Measurements from ENCODE around the gene SNRNP35. TPM values are rescaled to one million over a fixed set of nuclear protein-coding genes. Genes with fewer than 3 reads are reported as not detected.

SNRNP35 gene
- total and polyA plus RNA-seq, 9 of the 15 experiments (the other 6 are each of a cell fraction or from before 2014, with no cell fraction given) = 17.7 to 41.0 (median 25.5) TPM

DNA sequence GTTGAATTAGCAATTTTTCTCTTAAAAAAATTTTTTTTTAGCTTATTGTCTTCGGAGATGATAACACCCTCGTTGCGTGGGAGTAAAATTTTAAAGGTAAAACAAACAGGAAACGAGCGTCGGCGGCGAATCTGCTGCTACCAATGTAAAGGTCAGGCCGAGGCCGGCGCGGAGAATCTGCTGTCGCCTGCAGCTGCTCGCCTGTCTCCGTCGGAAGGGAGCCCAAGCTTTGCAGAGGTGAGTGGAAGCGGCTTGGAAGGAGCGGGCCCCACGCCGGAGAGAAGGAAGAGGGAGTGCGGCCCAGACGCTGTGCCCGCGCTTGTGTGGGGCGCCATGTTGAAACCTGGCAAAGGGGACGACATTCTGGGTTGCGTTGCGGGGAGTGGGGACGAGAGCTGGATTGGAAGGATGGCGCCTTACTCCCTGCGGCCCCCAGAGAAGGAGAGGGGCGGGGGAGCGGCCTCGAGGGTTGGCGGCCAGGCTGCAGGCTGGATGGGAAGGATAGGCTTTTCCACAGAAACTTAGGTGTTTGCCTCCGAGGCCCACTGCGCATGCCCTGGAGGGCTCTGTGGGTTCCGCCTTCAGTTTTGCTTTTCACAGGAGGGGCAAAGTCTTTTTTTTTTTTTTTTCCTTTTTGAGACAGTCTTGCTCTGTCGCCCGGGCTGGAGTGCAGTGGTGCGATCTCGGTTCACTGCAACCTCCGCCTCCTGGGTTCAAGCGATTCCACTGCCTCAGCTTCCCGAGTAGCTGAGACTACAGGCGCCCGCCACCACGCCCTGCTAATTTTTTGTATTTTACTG is at the start of gene SNRNP35 (continued):
- TF ChIP-seq, protein P1, sequence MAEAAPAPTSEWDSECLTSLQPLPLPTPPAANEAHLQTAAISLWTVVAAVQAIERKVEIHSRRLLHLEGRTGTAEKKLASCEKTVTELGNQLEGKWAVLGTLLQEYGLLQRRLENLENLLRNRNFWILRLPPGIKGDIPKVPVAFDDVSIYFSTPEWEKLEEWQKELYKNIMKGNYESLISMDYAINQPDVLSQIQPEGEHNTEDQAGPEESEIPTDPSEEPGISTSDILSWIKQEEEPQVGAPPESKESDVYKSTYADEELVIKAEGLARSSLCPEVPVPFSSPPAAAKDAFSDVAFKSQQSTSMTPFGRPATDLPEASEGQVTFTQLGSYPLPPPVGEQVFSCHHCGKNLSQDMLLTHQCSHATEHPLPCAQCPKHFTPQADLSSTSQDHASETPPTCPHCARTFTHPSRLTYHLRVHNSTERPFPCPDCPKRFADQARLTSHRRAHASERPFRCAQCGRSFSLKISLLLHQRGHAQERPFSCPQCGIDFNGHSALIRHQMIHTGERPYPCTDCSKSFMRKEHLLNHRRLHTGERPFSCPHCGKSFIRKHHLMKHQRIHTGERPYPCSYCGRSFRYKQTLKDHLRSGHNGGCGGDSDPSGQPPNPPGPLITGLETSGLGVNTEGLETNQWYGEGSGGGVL (CRISPR knock-in tag; IDR thresholded peaks at IDR 0.05) = no peak
- TF ChIP-seq, protein P2, sequence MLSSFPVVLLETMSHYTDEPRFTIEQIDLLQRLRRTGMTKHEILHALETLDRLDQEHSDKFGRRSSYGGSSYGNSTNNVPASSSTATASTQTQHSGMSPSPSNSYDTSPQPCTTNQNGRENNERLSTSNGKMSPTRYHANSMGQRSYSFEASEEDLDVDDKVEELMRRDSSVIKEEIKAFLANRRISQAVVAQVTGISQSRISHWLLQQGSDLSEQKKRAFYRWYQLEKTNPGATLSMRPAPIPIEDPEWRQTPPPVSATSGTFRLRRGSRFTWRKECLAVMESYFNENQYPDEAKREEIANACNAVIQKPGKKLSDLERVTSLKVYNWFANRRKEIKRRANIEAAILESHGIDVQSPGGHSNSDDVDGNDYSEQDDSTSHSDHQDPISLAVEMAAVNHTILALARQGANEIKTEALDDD (IDR thresholded peaks at IDR 0.05) = no peak
- no peak for TF ChIP-seq RBM14 (IDR thresholded peaks at IDR 0.05; ENCODE audit: borderline replicate concordance, insufficient read depth, low read depth, low read length)
- TF ChIP-seq ZC3H11A (IDR thresholded peaks at IDR 0.05; ENCODE audit: low read depth, low read length) = no peak
- no peak for TF ChIP-seq ZFP1 (CRISPR knock-in tag; IDR thresholded peaks at IDR 0.05)
- TF ChIP-seq ZNF253 (CRISPR knock-in tag; conservative IDR thresholded peaks at IDR 0.05) = no peak
- no peak for TF ChIP-seq MCM5 (IDR thresholded peaks at IDR 0.05; ENCODE audit: low read depth)
- no peak for TF ChIP-seq GABPB2 (CRISPR knock-in tag; conservative IDR thresholded peaks at IDR 0.05)
- TF ChIP-seq, protein P3, sequence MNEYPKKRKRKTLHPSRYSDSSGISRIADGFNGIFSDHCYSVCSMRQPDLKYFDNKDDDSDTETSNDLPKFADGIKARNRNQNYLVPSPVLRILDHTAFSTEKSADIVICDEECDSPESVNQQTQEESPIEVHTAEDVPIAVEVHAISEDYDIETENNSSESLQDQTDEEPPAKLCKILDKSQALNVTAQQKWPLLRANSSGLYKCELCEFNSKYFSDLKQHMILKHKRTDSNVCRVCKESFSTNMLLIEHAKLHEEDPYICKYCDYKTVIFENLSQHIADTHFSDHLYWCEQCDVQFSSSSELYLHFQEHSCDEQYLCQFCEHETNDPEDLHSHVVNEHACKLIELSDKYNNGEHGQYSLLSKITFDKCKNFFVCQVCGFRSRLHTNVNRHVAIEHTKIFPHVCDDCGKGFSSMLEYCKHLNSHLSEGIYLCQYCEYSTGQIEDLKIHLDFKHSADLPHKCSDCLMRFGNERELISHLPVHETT (CRISPR knock-in tag; conservative IDR thresholded peaks at IDR 0.05 in 1 of 2, IDR thresholded peaks at IDR 0.05 in 1 of 2) = peak in 1 of 2 experiments; percentile 83; a peak in 2 of 4 replicates
- no peak for TF ChIP-seq DMBX1 (CRISPR knock-in tag; IDR thresholded peaks at IDR 0.05; ENCODE audit: borderline replicate concordance)
- TF ChIP-seq NONO (IDR thresholded peaks at IDR 0.05; ENCODE audit: low read depth in 2 of 2, low read length in 1 of 2) = 0 out of 4 replicates have a peak, but pooled peaks of 1 of the 2 experiments have one; percentile 37
- TF ChIP-seq, protein P4, sequence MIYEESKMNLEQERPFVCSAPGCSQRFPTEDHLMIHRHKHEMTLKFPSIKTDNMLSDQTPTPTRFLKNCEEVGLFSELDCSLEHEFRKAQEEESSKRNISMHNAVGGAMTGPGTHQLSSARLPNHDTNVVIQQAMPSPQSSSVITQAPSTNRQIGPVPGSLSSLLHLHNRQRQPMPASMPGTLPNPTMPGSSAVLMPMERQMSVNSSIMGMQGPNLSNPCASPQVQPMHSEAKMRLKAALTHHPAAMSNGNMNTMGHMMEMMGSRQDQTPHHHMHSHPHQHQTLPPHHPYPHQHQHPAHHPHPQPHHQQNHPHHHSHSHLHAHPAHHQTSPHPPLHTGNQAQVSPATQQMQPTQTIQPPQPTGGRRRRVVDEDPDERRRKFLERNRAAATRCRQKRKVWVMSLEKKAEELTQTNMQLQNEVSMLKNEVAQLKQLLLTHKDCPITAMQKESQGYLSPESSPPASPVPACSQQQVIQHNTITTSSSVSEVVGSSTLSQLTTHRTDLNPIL (CRISPR knock-in tag; IDR thresholded peaks at IDR 0.05) = no peak
- no peak; the same call in none of the 2 replicates for TF ChIP-seq DPF2 (IDR thresholded peaks at IDR 0.05)
- 0 out of 2 replicates have a peak, but pooled peaks have one; percentile 55 for TF ChIP-seq CTBP1 (IDR thresholded peaks at IDR 0.05; ENCODE audit: borderline replicate concordance)
- no peak for TF ChIP-seq SRSF9 (IDR thresholded peaks at IDR 0.05; ENCODE audit: borderline replicate concordance, low read depth, low read length)
- TF ChIP-seq THRAP3 (IDR thresholded peaks at IDR 0.05; ENCODE audit: borderline replicate concordance) = no peak
- TF ChIP-seq GTF2F1 (IDR thresholded peaks at IDR 0.05; ENCODE audit: low read depth, low read length) = no peak
- TF ChIP-seq, protein P5, sequence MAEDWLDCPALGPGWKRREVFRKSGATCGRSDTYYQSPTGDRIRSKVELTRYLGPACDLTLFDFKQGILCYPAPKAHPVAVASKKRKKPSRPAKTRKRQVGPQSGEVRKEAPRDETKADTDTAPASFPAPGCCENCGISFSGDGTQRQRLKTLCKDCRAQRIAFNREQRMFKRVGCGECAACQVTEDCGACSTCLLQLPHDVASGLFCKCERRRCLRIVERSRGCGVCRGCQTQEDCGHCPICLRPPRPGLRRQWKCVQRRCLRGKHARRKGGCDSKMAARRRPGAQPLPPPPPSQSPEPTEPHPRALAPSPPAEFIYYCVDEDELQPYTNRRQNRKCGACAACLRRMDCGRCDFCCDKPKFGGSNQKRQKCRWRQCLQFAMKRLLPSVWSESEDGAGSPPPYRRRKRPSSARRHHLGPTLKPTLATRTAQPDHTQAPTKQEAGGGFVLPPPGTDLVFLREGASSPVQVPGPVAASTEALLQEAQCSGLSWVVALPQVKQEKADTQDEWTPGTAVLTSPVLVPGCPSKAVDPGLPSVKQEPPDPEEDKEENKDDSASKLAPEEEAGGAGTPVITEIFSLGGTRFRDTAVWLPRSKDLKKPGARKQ (CRISPR knock-in tag; IDR thresholded peaks at IDR 0.05) = no peak
- no peak for TF ChIP-seq YBX1 (IDR thresholded peaks at IDR 0.05)
- TF ChIP-seq NFRKB (IDR thresholded peaks at IDR 0.05; ENCODE audit: low read depth) = peak; percentile 99

All from K562 (cell line).